IMR-90 (cell line): ENCODE measurements around the gene IP6K2. TPM values are rescaled to one million over a fixed set of nuclear protein-coding genes. Genes with fewer than 3 reads are reported as not detected.

Experiments
- ATAC-seq: fragments of 200-7000 bp; cut with Tn5 transposase; 2 replicates; pipeline ENCODE4 v1.9.1; 2020; ENCODE audit warnings: low read depth, mild to moderate bottlenecking, moderate library complexity
- BruUV-seq: library from RNA; stranded (reverse); fragments of 400-500 nt; replicated peaks from 2 replicates; lab custom pipeline; 2021; lab: Mats Ljungman, UMichigan
- CTCF ChIA-PET: fragments of 300-600 bp; formaldehyde crosslinking; extraction: SDS; loops from one replicate; lab custom pipeline; 2021; ENCODE audit warnings: antibody characterized with exemption; lab: Yijun Ruan, JAX
- POLR2A ChIA-PET: fragments of 300-600 bp; sonication (Branson Sonifier 250); formaldehyde crosslinking; loops from one replicate; lab custom pipeline; 2022; ENCODE audit warnings: antibody characterized with exemption; ENCODE audit not compliant: unreplicated experiment; lab: Charles Lee
- DNase-seq: peaks from one replicate; pipeline ENCODE4 v3.0.0; 2013
- H2AFZ ChIP-seq: replicated peaks from 2 replicates; pipeline ENCODE3; 2013; ENCODE audit warnings: low read length, mild to moderate bottlenecking; ENCODE audit not compliant: poor library complexity
- H2AK5ac ChIP-seq: 2 replicates; pipeline ENCODE4 v1.6.1; 2013; ENCODE audit warnings: low read depth, low read length, inconsistent platforms
- H2AK9ac ChIP-seq: replicated peaks from 2 replicates; pipeline ENCODE3; 2013; ENCODE audit warnings: mild to moderate bottlenecking, low read depth, low read length, moderate library complexity; ENCODE audit not compliant: poor library complexity
- H2BK120ac ChIP-seq: 2 replicates; pipeline ENCODE4 v1.6.1; 2013; ENCODE audit warnings: low read depth, low read length, inconsistent platforms
- H2BK15ac ChIP-seq: 3 replicates; pipeline ENCODE4 v1.6.1; 2013; ENCODE audit warnings: low read depth, low read length, inconsistent platforms
- H2BK20ac ChIP-seq: 2 replicates; pipeline ENCODE4 v1.6.1; 2013; ENCODE audit warnings: low read depth, mild to moderate bottlenecking, inconsistent platforms, low read length, moderate library complexity
- H2BK5ac ChIP-seq: 2 replicates; pipeline ENCODE4 v1.6.1; 2013; ENCODE audit warnings: mild to moderate bottlenecking, low read depth, low read length, inconsistent platforms; ENCODE audit not compliant: poor library complexity, severe bottlenecking
- H3K14ac ChIP-seq: replicated peaks from 2 replicates; pipeline ENCODE4 v1.6.1; 2013; ENCODE audit warnings: low read depth, low read length, inconsistent platforms
- H3K18ac ChIP-seq: 2 replicates; pipeline ENCODE4 v1.6.1; 2013; ENCODE audit warnings: low read depth, low read length, control low read depth
- H3K23ac ChIP-seq: 2 replicates; pipeline ENCODE4 v1.6.1; 2013; ENCODE audit warnings: low read depth, low read length, inconsistent platforms
- H3K27ac ChIP-seq: 2 replicates; pipeline ENCODE4 v1.5.1; 2013; ENCODE audit warnings: mild to moderate bottlenecking, control low read depth, low read length; ENCODE audit not compliant: insufficient read depth
- H3K27me3 ChIP-seq: 2 replicates; pipeline ENCODE4 v1.6.1; 2013; ENCODE audit warnings: low read length; ENCODE audit not compliant: control insufficient read depth, insufficient read depth
- H3K36me3 ChIP-seq: 2 replicates; pipeline ENCODE4 v1.6.1; 2013; ENCODE audit warnings: low read length, mixed read lengths; ENCODE audit not compliant: control insufficient read depth, insufficient read depth
- H3K4ac ChIP-seq: 2 replicates; pipeline ENCODE4 v1.6.1; 2013; ENCODE audit warnings: low read depth, low read length, inconsistent platforms
- H3K4me1 ChIP-seq: 2 replicates; pipeline ENCODE4 v1.6.1; 2013; ENCODE audit warnings: low read length, mixed read lengths; ENCODE audit not compliant: control insufficient read depth, insufficient read depth
- H3K4me2 ChIP-seq: 2 replicates; pipeline ENCODE4 v1.6.1; 2013; ENCODE audit warnings: low read depth, mild to moderate bottlenecking, control low read depth, low read length, moderate library complexity
- H3K4me3 ChIP-seq: 2 replicates; pipeline ENCODE4 v1.5.1; 2013; ENCODE audit warnings: low read depth, mild to moderate bottlenecking, control low read depth, low read length, moderate library complexity; ENCODE audit not compliant: insufficient read depth
- H3K56ac ChIP-seq: 2 replicates; pipeline ENCODE4 v1.6.1; 2013; ENCODE audit warnings: low read length, inconsistent platforms; ENCODE audit not compliant: insufficient read depth; ENCODE audit errors: extremely low read depth
- H3K79me1 ChIP-seq, 2 experiments: 2 replicates each; pipeline ENCODE4 v1.6.1; 2013; ENCODE audit warnings: low read length in 2 of 2, inconsistent platforms in 1 of 2, low read depth in 1 of 2
- H3K9ac ChIP-seq: 2 replicates; pipeline ENCODE4 v1.6.1; 2013; ENCODE audit warnings: low read depth, low read length, control low read depth
- H3K9me1 ChIP-seq: 2 replicates; pipeline ENCODE4 v1.6.1; 2013; ENCODE audit warnings: low read length, inconsistent platforms; ENCODE audit not compliant: insufficient read depth
- H3K9me3 ChIP-seq: 2 replicates; pipeline ENCODE4 v1.6.1; 2013; ENCODE audit warnings: low read length; ENCODE audit not compliant: control insufficient read depth, insufficient read depth
- H4K20me1 ChIP-seq: 2 replicates; pipeline ENCODE4 v1.6.1; 2013; ENCODE audit warnings: low read length, inconsistent platforms; ENCODE audit not compliant: insufficient read depth
- H4K5ac ChIP-seq: 2 replicates; pipeline ENCODE4 v1.6.1; 2013; ENCODE audit warnings: mild to moderate bottlenecking, low read depth, low read length, control low read depth
- H4K8ac ChIP-seq, 2 experiments: 2 replicates each; pipeline ENCODE4 v1.6.1; 2013; ENCODE audit warnings: low read depth in 2 of 2, low read length in 2 of 2, control low read depth in 1 of 2, inconsistent platforms in 1 of 2
- H4K91ac ChIP-seq: 2 replicates; pipeline ENCODE4 v1.6.1; 2013; ENCODE audit warnings: low read depth, low read length, inconsistent platforms; ENCODE audit not compliant: insufficient read depth
- CEBPB ChIP-seq: IDR thresholded peaks from 2 replicates; pipeline ENCODE4 v1.6.1; 2012; ENCODE audit warnings: low read depth, low read length, improper control_type of control experiment
- ELK1 ChIP-seq: fragments of 150-350 bp; IDR thresholded peaks from 2 replicates; pipeline ENCODE4 v1.6.1; 2016; ENCODE audit warnings: low read depth, mild to moderate bottlenecking, low read length, moderate library complexity, borderline replicate concordance
- MXI1 ChIP-seq: IDR thresholded peaks from 2 replicates; pipeline ENCODE4 v1.6.1; 2012; ENCODE audit warnings: low read depth, mild to moderate bottlenecking, low read length, moderate library complexity, borderline replicate concordance
- WGBS, 2 experiments: methylation state at CpG; one replicate each; pipeline versions ENCODE4 v1.1.5 to v1.1.7; 2013; ENCODE audit warnings: missing lambda C conversion rate in 2 of 2; ENCODE audit not compliant: insufficient read length in 1 of 2; ENCODE audit errors: extremely low coverage in 2 of 2; 5-methylcytosine and 5-hydroxymethylcytosine counted together
- dilution Hi-C: fragments of 300-500 bp; cut with HindIII; formaldehyde crosslinking; loops from one replicate; pipeline ENCODE4 v1.14.3; 2018; ENCODE audit warnings: low sequenced_read_pairs; ENCODE audit not compliant: unreplicated experiment
- in situ Hi-C: fragments of 300-500 bp; cut with MboI; formaldehyde crosslinking; loops from 3 replicates; pipeline ENCODE4 v1.14.3; 2019; ENCODE audit warnings: low sequenced_read_pairs, inconsistent platforms, mixed read lengths
- intact Hi-C: fragments of 100-400 bp; cut with micrococcal nuclease; formaldehyde crosslinking; loops from 2 replicates; pipeline ENCODE4 v1.10.0; 2022
- polyA plus RNA-seq, 3 experiments: library from polyadenylated mRNA; depleted of rRNA; stranded (reverse); fragments of >200 nt; gene quantifications; 2 replicates each; pipeline ENCODE4 v1.2.3, GENCODE V29; 2012; ENCODE audit warnings: low replicate concordance in 1 of 3
- total RNA-seq: library from RNA; depleted of rRNA; stranded (reverse); fragments of >200 nt; gene quantifications from 2 replicates; pipeline ENCODE4 v1.2.3, GENCODE V29; 2012

IP6K2 gene
- total and polyA plus RNA-seq, 2 of the 4 experiments (the other 2 are of a cell fraction), result 73.7 to 169 TPM

DNA sequence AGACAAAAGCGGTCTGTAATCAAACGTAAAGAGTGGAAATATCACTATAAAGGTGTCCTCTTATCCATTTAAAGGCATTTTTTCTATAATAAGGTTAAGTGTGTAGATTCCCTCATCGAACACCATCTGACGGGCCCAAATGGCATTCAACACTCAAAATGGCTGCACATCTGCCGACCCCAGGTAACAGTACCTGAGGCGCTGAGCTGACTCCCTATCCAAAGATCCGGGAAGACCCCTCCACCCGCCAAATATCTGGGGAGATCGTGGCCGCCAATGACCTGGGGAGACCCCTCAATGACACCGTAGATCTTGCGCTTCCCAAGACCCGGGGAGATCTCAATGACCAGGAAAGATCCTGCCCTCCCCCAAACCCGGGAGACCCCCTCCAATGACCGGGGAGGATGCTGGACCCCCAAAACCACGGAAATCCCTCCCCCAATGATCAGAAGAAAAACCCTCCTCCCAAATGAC lies 476 bp downstream of the IP6K2 start:
- in situ Hi-C loops, result no loop called here
- no TSS peak for BruUV-seq

More for the DNA sequence above, 476 bp downstream of the IP6K2 start:
- H3K27ac ChIP-seq, result peak overlapping the region; percentile 78
- dilution Hi-C loops (no loop called here), intact Hi-C loops (no loop called here)
- peak overlapping the region; percentile 99 for H2AK9ac ChIP-seq
- H3K4ac ChIP-seq, result peak overlapping the region; percentile 95
- H3K18ac ChIP-seq, result peak overlapping the region; percentile 74
- peak overlapping the region; percentile 85 for H4K5ac ChIP-seq
- H2BK5ac ChIP-seq, result peak overlapping the region; percentile 66
- no peak overlapping the region for H2BK20ac ChIP-seq
- POLR2A ChIA-PET, result interaction anchor here (0.6 kb wide), 1 partner anchor 16 kb away, joined by 3 read pairs; no protein-coding TSS in a partner anchor
- peak overlapping the region; percentile 82 for H3K23ac ChIP-seq
- H2AFZ ChIP-seq, result peak overlapping the region; percentile 59
- TF ChIP-seq MXI1 (no peak), ELK1 (no peak), CEBPB (no peak)
- peak overlapping the region; percentile 91 for H3K9ac ChIP-seq
- H3K4me3 ChIP-seq, result peak overlapping the region; percentile 79
- peaks cover 18% of the 10 kb centered on the region for H3K36me3 ChIP-seq
- H3K9me1 ChIP-seq, result peaks cover 19% of the 10 kb centered on the region
- H3K14ac ChIP-seq, result peak overlapping the region; percentile 97
- H3K56ac ChIP-seq, result peak overlapping the region; percentile 86
- peak overlapping the region; percentile 30 for H2BK120ac ChIP-seq
- 3% methylated on average over 6 of the region's 16 CpGs; no CpG with 5 or more reads in 1 of the 2 experiments for WGBS, 2 experiments
- CTCF ChIA-PET, result interaction anchor here (0.5 to 1.2 kb wide), 4 partner anchors 23 to 722 kb away, joined by 3 to 8 read pairs (median 5); no protein-coding TSS in a partner anchor
- no peaks in the 10 kb centered on the region for H3K9me3 ChIP-seq
- H2AK5ac ChIP-seq, result peak overlapping the region; percentile 82
- H4K20me1 ChIP-seq, result peaks cover 40% of the 10 kb centered on the region
- DNase-seq, result no peak
- H2BK15ac ChIP-seq, result 0 out of 3 replicates have a peak overlapping the region, but pooled peaks have one; percentile 11
- H3K4me1 ChIP-seq, result peaks cover 8% of the 10 kb centered on the region
- peak; percentile 4; the same call in 1 of the 2 replicates for ATAC-seq
- H4K91ac ChIP-seq, result peak overlapping the region; percentile 83; the same call in 1 of the 2 replicates
- peak overlapping the region; percentile 82 for H3K4me2 ChIP-seq
- no peaks in the 10 kb centered on the region for H3K27me3 ChIP-seq
- peak overlapping the region; percentile 74 to 95 for H4K8ac ChIP-seq
- peaks cover 0 to 27% of the 10 kb centered on the region in 2 experiments; a peak in 3 of 4 replicates for H3K79me1 ChIP-seq
